ENCODE data around the gene LRRC9. TPM values are rescaled to one million over a fixed set of nuclear protein-coding genes. Genes with fewer than 3 reads are reported as not detected.

Gene LRRC9
- total and polyA plus RNA-seq, 2 of the 13 experiments (the other 11 are each of a cell fraction or from before 2014, with no cell fraction given) = 0.08 to 0.18 TPM

DNA sequence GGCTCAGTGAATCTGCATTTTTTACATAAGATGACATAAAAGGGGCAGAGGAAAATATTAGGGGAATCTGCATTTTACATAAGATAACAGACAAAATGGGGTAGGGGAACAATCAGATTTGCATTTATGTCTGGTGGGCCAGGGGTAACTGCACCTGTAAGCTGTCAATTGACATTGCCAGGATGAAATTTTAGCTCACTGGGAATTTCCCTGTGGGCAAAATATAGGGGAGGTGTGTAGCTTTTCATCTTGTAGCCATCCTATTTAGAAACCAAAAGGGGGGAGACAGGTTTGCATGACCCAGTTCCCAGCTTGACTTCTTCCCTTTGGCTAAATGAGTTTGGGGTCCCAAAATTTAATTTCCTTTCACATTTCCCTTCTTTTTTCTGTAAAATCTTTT is 175.3 kb downstream of the LRRC9 start:
- Histone ChIP-seq H3K27ac (ENCODE audit: extremely low read length, insufficient read depth, low read length) (peak overlapping the region; percentile 3), H4K20me1 (ENCODE audit: insufficient read depth, low read length) (no peaks in the 10 kb centered on the region), H3K4me3 (replicated peaks in 1 of 3; ENCODE audit: insufficient read depth in 1 of 3, low read depth in 2 of 3, low read length in 3 of 3) (no peak overlapping the region), H3K79me2 (ENCODE audit: insufficient read depth, low read length) (peaks cover 77% of the 10 kb centered on the region), H3K27me3 (ENCODE audit: control insufficient read depth in 1 of 2, insufficient read depth in 2 of 2, low read length in 2 of 2) (peaks cover 0 to 3% of the 10 kb centered on the region in 2 experiments; a peak in 1 of 5 replicates), H3K4me2 (ENCODE audit: low read depth, low read length) (peak overlapping the region; percentile 93), H3K36me3 (replicated peaks in 1 of 2; ENCODE audit: control insufficient read depth in 1 of 2, insufficient read depth in 2 of 2, low read length in 2 of 2) (peaks cover 7 to 13% of the 10 kb centered on the region in 2 experiments; a peak in 4 of 5 replicates), H3K9ac (ENCODE audit: insufficient read depth, low read depth, low read length) (0 out of 2 replicates have a peak overlapping the region, but pooled peaks have one; percentile 23), H2AFZ (ENCODE audit: low read length) (no peak overlapping the region), H3K9me3 (ENCODE audit: low read length) (no peaks in the 10 kb centered on the region), H3K4me1 (ENCODE audit: insufficient read depth, low read length) (peaks cover 33% of the 10 kb centered on the region)
- CTCF ChIA-PET (ENCODE audit: low intra/inter-chr PET ratio, low total read pairs) = no interaction called here
- TF ChIP-seq GTF2F1 (IDR thresholded peaks at IDR 0.05; ENCODE audit: low read length) (no peak), ZNF652 (CRISPR knock-in tag; IDR thresholded peaks at IDR 0.05; ENCODE audit: borderline replicate concordance, low read depth) (no peak)
- TF ChIP-seq, protein P1, sequence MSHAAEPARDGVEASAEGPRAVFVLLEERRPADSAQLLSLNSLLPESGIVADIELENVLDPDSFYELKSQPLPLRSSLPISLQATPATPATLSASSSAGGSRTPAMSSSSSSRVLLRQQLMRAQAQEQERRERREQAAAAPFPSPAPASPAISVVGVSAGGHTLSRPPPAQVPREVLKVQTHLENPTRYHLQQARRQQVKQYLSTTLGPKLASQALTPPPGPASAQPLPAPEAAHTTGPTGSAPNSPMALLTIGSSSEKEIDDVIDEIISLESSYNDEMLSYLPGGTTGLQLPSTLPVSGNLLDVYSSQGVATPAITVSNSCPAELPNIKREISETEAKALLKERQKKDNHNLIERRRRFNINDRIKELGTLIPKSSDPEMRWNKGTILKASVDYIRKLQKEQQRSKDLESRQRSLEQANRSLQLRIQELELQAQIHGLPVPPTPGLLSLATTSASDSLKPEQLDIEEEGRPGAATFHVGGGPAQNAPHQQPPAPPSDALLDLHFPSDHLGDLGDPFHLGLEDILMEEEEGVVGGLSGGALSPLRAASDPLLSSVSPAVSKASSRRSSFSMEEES (CRISPR knock-in tag; IDR thresholded peaks at IDR 0.05) = no peak
- intact Hi-C loops (cut with micrococcal nuclease; ENCODE audit: unreplicated experiment) (no loop called here), in situ Hi-C loops (cut with HindIII; ENCODE audit: extremely low pct_ligation_motif_present, low pct_unique_long_range_greater_than_20kb) (no loop called here)
- POLR2A ChIA-PET = no interaction called here
- no peak for DNase-seq (ENCODE audit: low spot score)
- FAIRE-seq = no peak
- BruUV-seq (replicated peaks) = no TSS peak
- no peak for ATAC-seq

DNA sequence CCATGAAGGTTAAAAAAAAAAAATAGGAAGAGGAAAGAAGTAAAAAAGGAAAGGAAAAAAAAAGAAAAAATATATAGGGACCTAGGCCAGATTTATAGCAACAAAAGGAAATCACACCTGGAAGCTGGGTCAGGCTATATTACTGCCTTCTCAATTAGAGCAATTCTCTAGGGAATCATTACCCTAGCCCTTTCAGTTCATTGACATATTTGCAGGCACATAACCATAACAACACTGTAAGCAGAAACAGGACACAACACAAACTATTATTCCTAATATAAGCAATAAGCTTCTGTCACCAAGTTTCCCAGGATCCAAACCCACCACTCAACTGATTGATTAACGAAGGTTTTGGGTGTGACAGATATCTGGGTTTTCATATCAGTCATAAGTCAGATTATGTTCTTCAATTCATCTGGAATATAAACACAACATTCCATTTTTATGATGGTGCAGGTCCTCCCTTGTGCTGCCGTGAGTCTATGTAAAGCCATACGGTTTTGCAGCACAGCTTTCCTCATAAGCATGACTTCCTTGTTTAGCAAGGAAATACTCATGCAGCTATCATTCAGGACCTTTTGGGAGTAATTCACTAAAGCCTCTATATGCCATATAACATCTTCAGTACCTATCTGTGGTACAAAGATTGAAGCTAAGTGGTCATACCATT is 176.0 kb downstream of the LRRC9 start:
- DNase-seq (ENCODE audit: low spot score) (no peak), ATAC-seq (no peak), FAIRE-seq (no peak)
- CTCF ChIA-PET (ENCODE audit: low intra/inter-chr PET ratio, low total read pairs) = no interaction called here
- intact Hi-C loops (cut with micrococcal nuclease; ENCODE audit: unreplicated experiment) (no loop called here), in situ Hi-C loops (cut with HindIII; ENCODE audit: extremely low pct_ligation_motif_present, low pct_unique_long_range_greater_than_20kb) (no loop called here)
- Histone ChIP-seq H2AFZ (ENCODE audit: low read length) (no peak overlapping the region), H3K4me1 (ENCODE audit: insufficient read depth, low read length) (peaks cover 33% of the 10 kb centered on the region), H3K27ac (ENCODE audit: extremely low read length, insufficient read depth, low read length) (peak overlapping the region; percentile 3), H4K20me1 (ENCODE audit: insufficient read depth, low read length) (no peaks in the 10 kb centered on the region), H3K79me2 (ENCODE audit: insufficient read depth, low read length) (peaks cover 82% of the 10 kb centered on the region), H3K4me3 (replicated peaks in 1 of 3; ENCODE audit: insufficient read depth in 1 of 3, low read depth in 2 of 3, low read length in 3 of 3) (no peak overlapping the region), H3K4me2 (ENCODE audit: low read depth, low read length) (no peak overlapping the region), H3K27me3 (ENCODE audit: control insufficient read depth in 1 of 2, insufficient read depth in 2 of 2, low read length in 2 of 2) (peaks cover 0 to 3% of the 10 kb centered on the region in 2 experiments; a peak in 1 of 5 replicates), H3K9me3 (ENCODE audit: low read length) (no peaks in the 10 kb centered on the region), H3K9ac (ENCODE audit: insufficient read depth, low read depth, low read length) (no peak overlapping the region), H3K36me3 (replicated peaks in 1 of 2; ENCODE audit: control insufficient read depth in 1 of 2, insufficient read depth in 2 of 2, low read length in 2 of 2) (peaks cover 7 to 13% of the 10 kb centered on the region in 2 experiments; a peak in 4 of 5 replicates)
- POLR2A ChIA-PET = no interaction called here
- 67% methylated on average over 3 of the region's 3 CpGs for WGBS (ENCODE audit: low lambda C conversion rate)
- no TSS peak for BruUV-seq (replicated peaks)
- no peak for TF ChIP-seq SP5 (CRISPR knock-in tag; IDR thresholded peaks at IDR 0.05; ENCODE audit: borderline replicate concordance, low read depth)
- TF ChIP-seq RFX1 (IDR thresholded peaks at IDR 0.05) = no peak
- no peak for TF ChIP-seq ZNF839 (CRISPR knock-in tag; IDR thresholded peaks at IDR 0.05; ENCODE audit: borderline replicate concordance)
- TF ChIP-seq STAT5B (CRISPR knock-in tag; IDR thresholded peaks at IDR 0.05) = no peak
- TF ChIP-seq HNF4G (IDR thresholded peaks at IDR 0.05; ENCODE audit: borderline replicate concordance, low read depth, low read length) = no peak
- no peak for TF ChIP-seq HNF4G (CRISPR knock-in tag; IDR thresholded peaks at IDR 0.05; ENCODE audit: borderline replicate concordance, low read depth)

Data from HepG2 (cell line).